ENCODE data around the gene OR4K5.
"Not testable (repeated sequence)": the region's sequence is repeated elsewhere in the genome, so short reads cannot be mapped to it uniquely, and the experiment has no call there.

OR4K5 gene
- total RNA-seq = 0 reads per million in 2 donors

GRCh38 chr14:19920021-19920657, at the start of gene OR4K5:
Gene OR4K5 (plus strand): TSS chr14:19920607. CDS start chr14:19920607, 0 bp downstream.
- no peak for DNase-seq

- no peak for DNase-seq
Observed at GRCh38 chr14:19873178-19873577, 47.2 kb upstream of the OR4K5 start.

- no peak for DNase-seq
Observed at GRCh38 chr14:19874842-19875241, 45.6 kb upstream of the OR4K5 start, which contains the start of gene OR4K2. Gene OR4K2 (plus strand): TSS chr14:19875142. CDS start chr14:19876268, 1,126 bp downstream.

GRCh38 chr14:19878029-19878642, 42.3 kb upstream of the OR4K5 start:
- no peak for DNase-seq

- no peak for DNase-seq
Observed at GRCh38 chr14:19895282-19895681, 25.1 kb upstream of the OR4K5 start.

- no peak for DNase-seq
Observed at GRCh38 chr14:19900999-19901398, 19.4 kb upstream of the OR4K5 start.

- DNase-seq = no peak
Observed at GRCh38 chr14:19902409-19902808, 18.0 kb upstream of the OR4K5 start.

- DNase-seq = no peak
Observed at GRCh38 chr14:19906665-19907064, 13.7 kb upstream of the OR4K5 start.

GRCh38 chr14:19911114-19911513, 9.3 kb upstream of the OR4K5 start:
- DNase-seq = no peak

GRCh38 chr14:19917243-19917642, 3.2 kb upstream of the OR4K5 start:
- DNase-seq = no peak

GRCh38 chr14:19917955-19918518, 2.4 kb upstream of the OR4K5 start:
- no peak for DNase-seq

- DNase-seq = no peak
Observed at GRCh38 chr14:19918553-19919264, 1.7 kb upstream of the OR4K5 start.

GRCh38 chr14:19930617-19931016, 10.2 kb downstream of the OR4K5 start, which contains the start of gene OR4K1:
Gene OR4K1 (plus strand): TSS chr14:19930917. CDS start chr14:19935667, 4,750 bp downstream.
- DNase-seq = no peak

GRCh38 chr14:19941668-19942067, 21.3 kb downstream of the OR4K5 start:
- no peak for DNase-seq

GRCh38 chr14:19947413-19948090, 27.1 kb downstream of the OR4K5 start:
- DNase-seq = no peak

GRCh38 chr14:19949218-19949617, 28.8 kb downstream of the OR4K5 start:
- DNase-seq = no peak

GRCh38 chr14:19969735-19970134, 49.3 kb downstream of the OR4K5 start:
- not testable (repeated sequence) for DNase-seq

Measured in activated gamma-delta T cell (primary cell).